Fibroblast of mammary gland (primary cell): ENCODE measurements around the gene EWSR1.

Experiments used
- DNase-seq: peaks from one replicate; pipeline ENCODE4 v3.0.0-alpha.2; 2010; ENCODE audit warnings: low read depth
- H3K4me3 ChIP-seq: 2 replicates; pipeline ENCODE4 v1.5.1; 2011; ENCODE audit warnings: low read depth, mild to moderate bottlenecking, low read length, moderate library complexity; ENCODE audit not compliant: control insufficient read depth
- CTCF ChIP-seq: conservative IDR thresholded peaks from 2 replicates; pipeline ENCODE4 v1.5.1; 2011; ENCODE audit warnings: low read depth, low read length, inconsistent platforms; ENCODE audit not compliant: control insufficient read depth, insufficient read depth

EWSR1 gene

GRCh38 chr22:29314537-29315285 lies 46.6 kb downstream of the EWSR1 start:
- no peak overlapping the region for H3K4me3 ChIP-seq
- no peak for DNase-seq
- no peak for TF ChIP-seq CTCF

GRCh38 chr22:29315286-29316140 lies 47.4 kb downstream of the EWSR1 start, which contains the start of gene RASL10A:
Gene RASL10A, minus strand, starts transcription at chr22:29315697. Its CDS starts 451 bp downstream, at chr22:29315246.
- no peak for TF ChIP-seq CTCF
- DNase-seq: no peak
- H3K4me3 ChIP-seq: no peak within 1 kb of the TSS

GRCh38 chr22:29316141-29316828 lies 48.2 kb downstream of the EWSR1 start:
- H3K4me3 ChIP-seq: no peak overlapping the region
- no peak for TF ChIP-seq CTCF
- DNase-seq: no peak

GRCh38 chr22:29317827-29318454 lies 49.9 kb downstream of the EWSR1 start:
- no peak for TF ChIP-seq CTCF
- no peak overlapping the region for H3K4me3 ChIP-seq
- no peak for DNase-seq

- DNase-seq: no peak
- no peak overlapping the region for H3K4me3 ChIP-seq
- TF ChIP-seq CTCF: no peak
These were observed 51.0 kb downstream of the EWSR1 start for GRCh38 chr22:29319072-29319471.

- no peak for TF ChIP-seq CTCF
- DNase-seq: no peak
- H3K4me3 ChIP-seq: no peak overlapping the region
These were observed 52.5 kb downstream of the EWSR1 start for GRCh38 chr22:29320546-29320945.
